NCI-H510A (cell line): ENCODE measurements around the gene ZSCAN32.

Experiments
- DNase-seq: peaks from one replicate; lab custom pipeline; 2025; lab: John Stamatoyannopoulos, UW

The ZSCAN32 gene

DNA sequence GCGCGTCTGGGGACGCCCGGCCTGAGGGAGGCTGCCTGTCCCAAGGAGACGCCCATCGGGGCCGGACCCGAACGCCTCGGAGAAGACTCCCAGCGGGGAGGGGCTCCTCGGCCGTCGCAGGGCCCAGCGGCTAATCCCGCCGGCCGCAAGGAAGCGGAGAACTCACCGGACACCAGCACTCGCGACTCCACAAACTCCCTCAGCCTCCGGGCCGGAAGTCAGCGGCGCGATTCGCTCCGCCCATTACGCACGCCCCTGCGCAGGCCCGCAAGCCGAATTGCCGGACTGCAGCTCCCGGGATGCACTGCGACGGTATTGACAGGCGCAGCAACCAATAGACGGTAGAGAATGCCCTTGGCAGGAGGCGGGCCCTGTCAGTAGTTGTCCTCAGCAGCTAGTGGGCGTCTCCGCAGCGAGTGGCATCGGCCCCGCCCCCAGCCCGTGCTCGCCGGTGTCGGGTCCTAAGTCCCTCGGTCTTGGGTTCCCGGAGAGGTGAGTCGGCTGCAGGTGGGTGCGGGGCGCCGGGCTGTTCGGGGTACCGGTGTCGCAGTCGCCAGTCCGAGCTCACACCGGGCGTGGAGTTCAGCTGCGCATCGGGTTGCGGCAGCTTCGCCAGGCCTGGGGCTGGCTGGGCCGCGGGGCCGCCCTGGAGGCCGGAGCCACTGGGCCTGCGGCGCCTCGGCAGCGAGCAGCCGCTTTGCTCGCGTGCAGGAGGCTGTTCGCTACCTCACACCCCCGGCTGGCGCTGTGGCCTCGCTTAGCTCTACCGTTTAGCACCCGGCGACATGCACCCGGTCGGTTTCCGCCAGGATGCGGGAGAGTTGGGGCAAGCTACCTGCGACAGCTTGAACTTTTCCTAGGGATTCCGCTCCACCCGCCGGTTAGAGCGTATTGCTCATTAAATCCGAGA is at the start of gene ZSCAN32, which contains the start of gene ZNF174:
Gene ZSCAN32 (minus strand): TSS at position 226 of the 910 bp plus-strand sequence. CDS start 3,447 bp downstream, outside the sequence.
Gene ZNF174 (plus strand): TSS at position 437 of the 910 bp plus-strand sequence. CDS start 790 bp downstream, outside the sequence.
- peak; percentile 84 for DNase-seq

DNA sequence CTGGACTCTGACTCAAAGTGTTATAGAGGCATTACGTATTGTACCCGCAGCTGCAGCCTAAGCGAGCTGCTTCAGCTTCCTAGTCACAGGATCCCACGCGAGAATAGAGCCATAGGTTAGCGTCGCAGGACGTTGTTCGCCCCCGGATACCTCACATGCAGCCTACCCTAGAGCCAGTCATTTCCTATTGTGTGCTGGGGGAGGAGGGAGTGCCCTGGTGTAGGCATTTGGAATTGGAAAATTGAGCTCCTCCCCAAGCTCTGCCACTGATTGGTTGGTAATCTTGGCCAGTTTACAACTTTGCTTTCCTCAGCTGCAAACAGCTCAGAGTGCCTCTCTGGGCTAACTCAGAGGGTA is 43.2 kb upstream of the ZSCAN32 start:
- no peak for DNase-seq

DNA sequence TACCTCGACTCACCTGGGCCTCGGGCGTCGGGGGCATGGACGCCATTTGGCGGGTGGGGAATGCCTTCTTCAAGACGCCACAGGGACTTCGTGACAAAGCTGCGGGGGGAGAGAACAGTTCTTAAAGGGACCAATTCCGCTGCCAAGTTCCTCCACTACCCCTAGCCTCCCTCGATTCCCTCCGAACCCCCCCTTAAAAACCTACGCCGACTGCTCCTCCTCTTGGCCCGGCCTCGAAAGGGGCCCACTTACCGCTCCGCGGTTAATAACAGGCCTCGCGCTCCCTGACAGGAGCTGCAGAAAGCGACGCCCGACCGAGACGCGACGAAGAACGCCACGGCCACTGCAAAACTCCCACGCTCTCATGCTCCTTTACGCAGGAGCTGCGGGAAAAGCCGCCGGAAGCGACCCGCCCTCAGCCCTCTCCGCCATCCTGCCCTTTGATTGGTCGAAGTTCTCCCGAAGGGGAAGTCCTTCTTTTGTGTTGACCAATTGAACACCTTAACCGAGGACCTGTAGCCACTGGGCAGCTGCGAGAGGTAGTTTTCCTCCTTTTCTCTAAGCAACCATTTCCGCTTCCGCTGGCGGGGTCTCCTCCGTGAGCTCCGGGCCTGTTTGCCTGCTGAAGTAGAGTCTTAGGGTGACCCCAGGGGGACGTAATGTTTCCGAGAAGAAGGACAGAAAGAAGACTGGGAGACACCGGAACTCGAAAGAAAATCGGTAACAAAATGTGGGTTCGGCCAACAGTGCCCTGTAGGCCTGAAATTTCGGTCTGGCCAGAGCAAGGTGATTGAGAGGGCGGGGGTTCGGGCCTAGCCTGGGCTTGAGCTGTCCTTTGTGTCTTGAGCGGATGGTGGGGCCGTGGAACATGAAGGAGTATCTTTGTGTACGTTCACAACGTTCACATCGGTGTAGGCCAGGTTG is 42.6 kb upstream of the ZSCAN32 start, which contains the start of the genes NAA60 and ZNF597:
Gene NAA60 (plus strand): TSS at position 573 of the 924 bp plus-strand sequence. CDS start 32,548 bp downstream, outside the sequence.
Gene ZNF597 (minus strand): TSS at position 397 of the 924 bp plus-strand sequence. CDS start 351 bp downstream, at position 46.
- DNase-seq = peak; percentile 53

DNA sequence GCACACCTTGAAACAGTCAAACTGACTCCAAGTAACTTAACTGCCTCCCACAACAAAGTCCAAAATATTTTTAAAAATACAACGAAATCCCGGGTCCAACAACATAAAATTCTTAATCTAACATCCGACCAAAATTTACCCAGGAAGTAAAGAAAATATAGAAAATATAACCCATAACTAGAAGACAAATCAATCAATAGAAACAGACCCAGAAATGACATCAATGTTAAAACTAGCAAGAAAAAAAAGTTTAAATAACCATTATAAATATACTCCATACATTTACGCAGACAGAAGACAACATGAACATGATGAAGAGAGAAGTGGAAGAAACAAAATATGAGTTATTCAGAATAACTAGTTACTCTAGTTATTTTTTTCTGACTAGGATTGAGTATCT is 38.8 kb upstream of the ZSCAN32 start:
- no peak for DNase-seq

DNA sequence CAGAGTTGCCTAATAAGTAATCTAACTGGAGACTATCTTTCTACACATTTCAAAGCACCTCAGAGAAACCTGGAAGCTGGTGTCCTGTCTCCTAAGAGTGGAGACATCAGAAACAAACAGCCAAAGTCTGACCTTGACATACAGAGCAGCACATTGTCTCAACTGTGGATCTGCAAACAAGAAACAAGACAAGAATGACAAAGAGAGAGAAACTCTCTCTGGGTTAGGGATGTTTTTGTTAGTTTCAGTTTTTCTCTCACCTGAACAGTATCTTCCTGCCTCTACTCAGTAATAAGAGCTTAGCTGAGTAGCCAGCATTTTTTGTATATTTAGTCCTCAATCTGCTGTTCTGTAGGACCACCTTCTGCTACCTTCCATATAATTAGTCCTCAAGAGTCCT is 33.6 kb upstream of the ZSCAN32 start:
- DNase-seq = no peak

DNA sequence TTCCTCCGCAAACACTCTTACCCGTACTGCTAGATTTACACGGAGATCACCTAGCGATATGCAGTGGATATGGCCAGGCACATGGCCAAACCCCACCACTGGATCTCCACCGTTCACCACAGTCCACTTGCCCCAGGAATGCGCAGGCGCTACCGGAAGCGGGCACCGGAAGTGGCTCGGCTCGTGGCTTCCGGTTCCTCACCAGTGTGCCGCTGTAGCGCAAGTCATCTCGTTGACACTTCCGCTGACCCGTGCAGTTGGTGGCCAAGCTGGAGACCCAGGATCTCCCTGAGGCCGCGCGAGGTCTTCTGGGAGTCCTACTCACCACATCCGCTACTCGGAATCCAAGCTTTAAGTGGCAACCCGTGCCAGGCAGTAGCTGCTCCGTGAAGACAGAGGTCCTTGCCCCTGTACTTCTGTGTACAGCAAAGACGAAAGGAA is 31.0 kb upstream of the ZSCAN32 start:
- DNase-seq = no peak

DNA sequence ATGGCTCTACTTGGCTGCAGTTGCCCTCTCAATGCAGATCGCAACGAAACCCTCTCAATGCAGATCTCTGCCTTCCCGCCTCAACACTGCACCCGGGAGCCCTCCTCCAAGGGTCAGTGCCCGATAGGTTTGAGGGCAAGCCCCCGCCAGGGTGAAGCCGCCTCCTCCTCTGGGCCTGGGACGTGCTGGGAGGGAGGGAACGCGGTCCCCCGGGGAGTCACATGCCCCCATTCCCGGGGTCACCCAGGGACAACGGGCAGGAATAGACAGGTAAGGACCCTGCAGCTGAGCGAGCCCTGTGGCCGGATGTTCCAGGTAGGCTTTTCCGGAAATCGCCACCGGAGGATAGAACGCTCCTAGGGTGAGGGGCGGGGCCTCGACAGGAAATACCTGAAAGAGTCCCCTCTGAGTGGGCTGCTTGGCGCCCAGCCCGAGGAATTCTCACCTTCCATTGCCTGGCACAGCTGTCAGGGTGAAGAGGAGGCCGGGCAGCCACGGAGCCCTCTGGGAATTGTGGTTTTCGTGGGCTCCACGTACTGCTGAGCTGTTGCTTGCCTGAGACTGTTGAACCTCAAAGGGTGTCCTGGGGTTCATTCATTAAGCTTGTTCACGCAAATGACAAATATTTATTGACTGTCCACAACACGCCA is 13.1 kb upstream of the ZSCAN32 start:
- DNase-seq = no peak

DNA sequence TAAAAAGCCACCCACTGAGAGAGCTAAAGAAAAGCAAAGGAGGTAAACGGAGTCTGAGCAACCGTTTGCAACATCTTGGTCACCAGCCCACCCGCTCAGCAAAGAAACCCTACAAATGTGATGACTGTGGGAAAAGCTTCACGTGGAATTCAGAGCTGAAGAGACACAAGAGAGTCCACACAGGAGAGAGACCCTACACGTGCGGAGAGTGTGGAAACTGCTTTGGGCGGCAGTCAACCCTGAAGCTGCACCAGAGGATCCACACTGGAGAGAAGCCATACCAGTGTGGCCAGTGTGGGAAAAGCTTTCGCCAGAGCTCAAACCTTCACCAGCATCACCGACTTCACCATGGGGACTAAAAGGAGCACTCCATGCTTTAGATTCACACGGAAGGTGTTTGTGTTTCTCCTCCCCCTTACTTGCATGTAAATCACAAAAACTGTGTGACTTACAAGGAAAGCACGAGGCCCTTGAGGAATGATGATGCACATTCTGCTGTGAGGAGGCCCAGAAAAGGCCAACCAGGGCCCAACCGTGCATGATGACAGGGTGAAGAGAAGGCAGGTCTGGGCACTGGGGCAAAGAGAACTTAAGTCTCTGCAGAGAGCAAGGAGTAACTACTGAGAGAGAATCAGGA is 7.9 kb upstream of the ZSCAN32 start:
- DNase-seq = no peak

DNA sequence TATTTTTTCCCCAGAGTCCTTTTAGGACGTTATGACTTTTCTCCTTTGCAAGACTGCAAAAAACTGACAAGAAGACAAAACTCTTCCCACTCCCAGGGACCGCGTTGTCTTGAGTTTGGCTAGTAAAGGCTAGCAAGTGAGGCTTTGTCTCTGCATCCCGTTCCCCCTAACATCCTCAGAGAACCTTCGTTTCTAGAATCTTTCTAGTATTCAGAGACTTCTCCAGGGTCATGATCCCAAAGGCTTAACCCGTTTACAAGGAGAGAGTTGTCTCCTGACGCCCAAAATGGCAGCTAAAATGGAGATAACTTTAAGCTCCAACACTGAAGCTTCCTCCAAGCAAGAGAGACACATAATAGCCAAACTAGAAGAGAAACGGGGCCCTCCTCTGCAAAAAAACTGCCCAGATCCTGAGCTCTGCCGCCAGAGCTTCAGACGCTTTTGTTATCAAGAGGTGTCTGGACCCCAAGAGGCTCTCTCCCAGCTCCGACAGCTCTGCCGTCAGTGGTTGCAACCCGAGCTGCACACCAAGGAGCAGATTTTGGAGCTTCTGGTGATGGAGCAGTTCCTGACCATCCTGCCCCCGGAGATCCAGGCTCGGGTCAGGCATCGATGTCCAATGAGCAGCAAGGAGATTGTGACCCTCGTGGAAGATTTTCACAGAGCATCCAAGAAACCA is 1.1 kb upstream of the ZSCAN32 start:
- no peak for DNase-seq

DNA sequence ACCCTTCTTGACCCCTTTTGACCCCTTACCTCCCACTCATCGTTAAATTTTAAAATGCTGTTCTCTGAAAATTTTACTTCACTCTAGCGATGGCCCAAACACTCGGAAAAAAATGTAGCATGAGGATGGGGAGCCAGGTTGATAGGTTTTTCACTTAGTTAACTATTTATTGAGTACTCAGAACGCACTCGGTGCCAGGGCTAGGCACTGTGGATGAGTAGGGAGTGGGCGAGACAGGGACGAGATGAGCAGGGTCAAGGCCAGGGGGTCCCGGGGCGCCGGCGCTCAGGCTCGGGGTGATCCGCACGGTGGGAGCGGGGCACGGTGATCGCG is 392 bp downstream of the ZSCAN32 start:
- no peak for DNase-seq

DNA sequence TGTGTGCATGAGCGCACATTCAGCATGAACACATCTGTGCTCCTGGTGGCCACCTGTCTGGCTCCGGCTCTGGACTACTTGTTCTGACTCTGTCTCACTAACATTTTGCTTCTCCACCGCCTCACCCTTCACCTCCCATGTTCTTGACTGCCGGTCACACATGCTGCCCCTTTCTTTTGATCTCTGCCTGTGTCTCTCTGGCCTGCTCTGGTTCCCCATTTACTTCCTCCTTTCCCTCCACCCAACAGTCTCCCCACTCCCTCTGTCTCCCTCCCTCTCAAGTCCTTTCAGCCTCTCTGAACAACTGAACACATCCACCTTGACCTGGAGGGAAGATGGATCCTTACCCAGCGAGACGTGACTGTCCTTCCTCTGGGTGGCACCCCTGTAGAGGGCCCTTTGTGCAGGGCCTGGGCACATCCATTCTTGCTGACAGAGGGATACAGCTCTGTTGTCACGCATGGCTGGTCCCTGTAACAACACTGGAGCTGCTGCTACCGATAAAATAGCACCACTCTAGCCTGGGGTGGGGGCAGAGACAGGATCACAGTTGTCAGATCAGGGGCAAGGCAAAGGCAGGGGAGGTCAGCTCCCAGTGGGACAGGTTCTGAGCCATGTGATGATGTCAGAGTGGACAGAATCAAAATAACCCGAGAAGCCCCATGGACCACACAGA is 11.0 kb downstream of the ZSCAN32 start:
- DNase-seq = no peak

DNA sequence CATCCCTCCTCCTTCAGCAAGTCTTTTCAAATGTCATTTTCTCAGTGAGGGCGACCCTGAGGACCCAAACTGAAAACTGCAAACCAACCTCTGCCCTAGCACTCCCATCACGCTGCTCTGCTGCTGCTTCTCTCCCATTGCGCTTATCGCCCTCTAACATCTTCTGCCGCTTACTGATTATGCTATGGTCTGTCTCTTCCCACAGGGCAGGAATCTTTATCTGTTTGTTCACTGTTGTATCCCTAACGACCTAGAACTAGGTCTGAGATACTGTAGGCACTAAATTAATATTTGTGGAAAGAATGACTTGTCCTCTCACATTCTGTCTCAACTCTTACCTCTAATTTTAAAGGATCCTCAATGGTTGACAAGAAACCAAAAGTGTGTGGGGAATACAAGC is 12.5 kb downstream of the ZSCAN32 start:
- no peak for DNase-seq

DNA sequence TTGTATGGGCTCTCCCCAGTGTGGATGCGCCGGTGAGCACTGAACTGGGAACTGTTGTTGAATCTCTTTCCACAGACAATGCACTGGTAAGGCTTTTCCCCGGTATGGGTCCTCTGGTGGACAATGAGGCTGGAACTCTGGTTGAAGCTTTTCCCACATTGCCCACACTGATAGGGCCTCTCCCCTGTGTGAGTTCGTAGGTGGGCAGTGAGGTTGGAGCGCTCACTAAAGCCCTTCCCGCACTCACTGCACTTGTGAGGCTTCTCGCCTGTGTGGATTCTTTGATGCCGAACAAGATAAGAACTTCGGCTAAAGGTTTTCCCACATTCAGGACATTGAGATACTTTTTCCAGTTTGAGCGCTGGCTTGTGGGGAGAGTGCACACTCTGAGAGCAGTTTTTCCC is 17.8 kb downstream of the ZSCAN32 start:
- no peak for DNase-seq

DNA sequence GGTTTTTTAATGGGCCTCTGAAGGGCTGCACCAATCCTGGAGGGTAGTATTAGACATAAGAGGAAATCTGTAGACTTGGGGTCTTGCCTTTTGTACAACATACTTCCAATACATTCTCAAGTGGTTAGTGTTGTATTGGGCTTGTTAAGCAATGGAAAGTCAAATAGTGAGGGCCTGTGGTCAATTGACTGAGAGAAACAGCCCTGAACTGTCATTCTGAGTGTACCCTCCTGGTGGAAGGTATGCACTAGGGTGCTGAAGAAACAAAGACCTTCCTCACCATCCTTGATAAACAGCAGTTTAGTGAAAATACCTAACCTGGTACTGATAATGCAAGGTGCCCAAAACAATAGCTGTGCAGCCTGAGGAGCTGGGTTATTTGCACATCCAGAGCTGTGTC is 22.9 kb downstream of the ZSCAN32 start:
- no peak for DNase-seq

DNA sequence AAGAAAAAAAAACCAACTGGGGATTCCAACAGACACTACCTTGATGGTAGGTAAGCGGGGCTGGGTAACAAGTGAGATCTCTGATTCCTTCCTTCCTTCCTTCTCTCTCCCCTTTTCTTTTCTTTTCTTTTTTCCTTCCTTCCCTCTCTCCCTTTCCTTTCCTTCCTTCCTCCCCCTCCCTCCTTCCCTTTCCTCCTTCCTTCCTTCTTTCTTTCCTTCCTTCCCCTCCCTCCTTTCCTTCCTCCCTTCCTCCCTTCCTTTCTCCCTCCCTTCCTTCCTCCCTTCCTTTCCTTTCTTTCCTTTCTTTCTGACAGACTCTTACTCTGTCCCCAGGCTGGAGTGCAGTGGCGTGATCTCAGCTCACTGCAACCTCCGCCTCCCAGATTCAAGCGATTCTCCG is 25.1 kb downstream of the ZSCAN32 start:
- no peak for DNase-seq

DNA sequence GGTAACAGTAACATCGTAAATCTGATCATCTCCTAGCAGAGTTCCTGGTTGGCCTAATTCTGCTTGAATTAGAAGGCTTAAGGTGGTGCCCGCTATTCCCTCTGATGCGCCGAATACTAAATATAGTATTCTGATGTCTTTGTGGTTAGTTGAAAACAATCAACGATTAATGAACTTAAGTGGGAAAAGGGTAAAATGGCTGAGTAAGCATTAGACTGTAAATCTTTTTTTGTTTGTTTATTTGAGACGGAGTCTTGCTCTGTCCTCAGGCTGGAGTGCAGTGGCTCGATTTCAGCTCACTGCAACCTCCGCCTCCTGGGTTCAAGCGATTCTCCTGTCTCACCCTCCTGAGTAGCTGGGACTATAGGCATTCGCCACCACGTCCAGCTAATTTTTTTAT is 31.7 kb downstream of the ZSCAN32 start:
- no peak for DNase-seq

DNA sequence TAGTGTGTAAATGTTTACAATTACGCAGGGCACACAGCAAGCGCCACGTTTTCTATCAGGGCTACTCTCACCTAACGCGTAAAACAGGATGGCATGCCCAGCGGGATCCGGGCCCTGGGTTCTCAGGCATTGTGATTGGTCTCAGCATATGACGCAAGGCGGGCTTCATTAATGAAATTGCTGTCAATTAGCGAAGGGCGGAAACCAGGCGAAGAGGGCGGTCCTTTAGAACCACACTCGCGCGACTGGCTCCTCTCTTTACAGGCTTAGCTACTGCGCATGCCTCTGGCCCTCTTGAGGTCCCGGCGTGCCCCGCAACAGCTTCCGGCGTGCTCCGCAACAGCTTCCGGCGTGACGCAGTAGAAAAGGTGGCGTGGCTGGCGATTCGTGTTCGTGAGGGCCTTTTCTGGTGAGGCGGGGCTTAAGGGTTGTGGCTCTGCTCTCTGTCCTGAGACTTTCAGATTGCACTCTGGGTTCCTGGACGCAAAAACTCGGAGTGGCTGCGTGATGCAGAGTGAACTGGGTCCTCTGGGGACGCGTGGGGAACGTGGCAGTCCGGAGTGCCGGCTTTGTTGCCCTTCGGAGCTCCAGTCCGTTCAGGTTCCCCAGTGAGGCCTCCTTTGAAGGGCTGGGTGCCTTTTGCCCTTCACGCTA is 35.9 kb downstream of the ZSCAN32 start:
- DNase-seq = peak; percentile 91

DNA sequence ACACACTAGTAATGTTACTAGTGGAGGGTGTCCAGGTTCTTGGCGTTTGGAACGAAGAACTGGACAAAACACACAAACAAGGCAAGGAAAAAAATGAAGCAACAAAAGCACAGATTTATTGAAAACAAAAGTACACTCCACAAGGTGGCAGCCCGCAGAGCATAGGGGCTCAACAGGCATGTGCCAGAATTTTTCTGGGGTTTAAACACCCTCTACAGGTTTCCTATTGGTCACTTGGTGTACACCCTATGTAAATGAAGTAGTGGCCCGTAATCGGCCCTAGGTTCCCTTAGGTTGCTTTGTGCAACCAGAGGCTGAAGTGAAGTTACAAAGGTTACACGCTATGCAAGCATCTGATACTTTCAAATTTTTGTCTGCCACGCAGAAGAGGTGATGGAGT is 37.0 kb downstream of the ZSCAN32 start:
- DNase-seq = no peak

DNA sequence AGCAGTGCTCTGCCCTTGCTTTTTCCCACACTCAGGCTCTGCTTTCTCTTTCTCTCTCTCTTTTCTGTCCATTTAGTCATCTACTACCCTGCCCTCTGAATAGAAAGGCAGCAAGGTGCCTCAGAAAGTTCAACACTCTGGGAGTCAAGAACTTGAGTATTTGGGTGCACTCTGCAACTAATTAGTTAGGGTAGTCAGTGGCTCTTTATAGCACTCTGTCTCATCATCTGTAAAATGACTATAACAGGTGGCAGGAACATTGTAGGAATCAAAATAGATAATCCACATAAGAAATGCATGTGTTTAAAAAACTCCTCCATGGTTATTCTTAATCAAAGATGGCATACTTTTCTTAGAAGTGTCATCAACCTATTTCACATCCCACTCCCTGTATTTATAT is 37.9 kb downstream of the ZSCAN32 start:
- DNase-seq = no peak

DNA sequence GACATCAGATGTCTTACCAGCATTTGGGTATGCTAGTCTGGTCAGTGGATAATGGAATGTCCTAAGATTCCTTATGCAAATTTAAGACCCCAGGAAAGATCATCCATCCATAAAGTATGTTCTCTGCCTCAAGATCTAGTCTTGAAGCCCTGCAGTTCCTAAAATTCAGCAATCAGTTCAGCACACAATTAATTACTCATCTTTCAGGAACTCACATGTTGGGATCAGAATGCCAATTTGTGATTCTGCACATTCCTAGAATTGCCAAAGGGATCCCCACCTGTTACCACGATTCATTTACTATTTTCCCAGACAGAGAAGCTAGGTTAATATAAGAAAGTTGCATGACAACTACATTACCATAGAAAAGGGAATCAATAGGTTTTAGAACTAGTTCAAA is 41.9 kb downstream of the ZSCAN32 start:
- no peak for DNase-seq
